Sciatic nerve (tissue), 2 donors: ENCODE data around the gene GLG1. TPM values are rescaled to one million over a fixed set of nuclear protein-coding genes. Genes with fewer than 3 reads are reported as not detected.
"Not testable (repeated sequence)": the region's sequence is repeated elsewhere in the genome, so short reads cannot be mapped to it uniquely, and the experiment has no call there.

Experiments
- ATAC-seq: fragments of 200-7000 bp; cut with Tn5 transposase; one replicate; pipeline ENCODE4 v1.9.1; 2020; ENCODE audit warnings: mild to moderate bottlenecking, moderate library complexity
- DNase-seq: peaks from one replicate; pipeline ENCODE4 v3.0.0-alpha.2; 2020; ENCODE audit warnings: low spot score
- intact Hi-C: fragments of 100-400 bp; cut with DNase I; formaldehyde crosslinking; loops from one replicate; pipeline ENCODE4 v1.14.2; 2022
- total RNA-seq: library from RNA; stranded (reverse); fragmentation: NEBNext Ultra II Directional; extraction: Animal tissue kit (Norgen Biotek cat#: 25700); gene quantifications from one replicate; pipeline ENCODE4 v1.2.1, GENCODE V29; 2021
- donor health status: DM: no; HTN: no; CAD: no.
- donor health status: DM: no; HTN: no; CAD: no.

The GLG1 gene
- total RNA-seq, 1 donor from 2014 or later: 145 TPM

DNA sequence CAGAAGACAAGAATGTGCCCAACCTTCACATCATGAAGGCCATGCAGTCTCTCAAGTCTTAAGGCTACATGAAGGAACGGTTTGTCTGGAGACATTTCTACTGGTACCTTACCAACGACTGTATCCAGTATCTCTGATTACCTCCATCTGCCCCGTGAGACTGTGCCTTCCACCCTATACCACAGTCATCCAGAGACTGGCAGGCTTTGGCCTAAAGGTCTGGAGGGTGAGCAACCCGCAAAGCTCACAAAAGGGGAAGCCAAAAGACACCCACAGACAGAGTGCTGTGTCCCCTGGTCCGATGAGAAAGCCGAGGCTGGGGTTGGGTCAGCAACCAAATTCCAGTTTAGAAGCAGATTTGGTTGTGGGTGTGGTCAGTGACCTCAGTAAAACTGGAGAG is 54.6 kb downstream of the GLG1 start:
- intact Hi-C loops, ATAC-seq, DNase-seq: not testable (repeated sequence)

DNA sequence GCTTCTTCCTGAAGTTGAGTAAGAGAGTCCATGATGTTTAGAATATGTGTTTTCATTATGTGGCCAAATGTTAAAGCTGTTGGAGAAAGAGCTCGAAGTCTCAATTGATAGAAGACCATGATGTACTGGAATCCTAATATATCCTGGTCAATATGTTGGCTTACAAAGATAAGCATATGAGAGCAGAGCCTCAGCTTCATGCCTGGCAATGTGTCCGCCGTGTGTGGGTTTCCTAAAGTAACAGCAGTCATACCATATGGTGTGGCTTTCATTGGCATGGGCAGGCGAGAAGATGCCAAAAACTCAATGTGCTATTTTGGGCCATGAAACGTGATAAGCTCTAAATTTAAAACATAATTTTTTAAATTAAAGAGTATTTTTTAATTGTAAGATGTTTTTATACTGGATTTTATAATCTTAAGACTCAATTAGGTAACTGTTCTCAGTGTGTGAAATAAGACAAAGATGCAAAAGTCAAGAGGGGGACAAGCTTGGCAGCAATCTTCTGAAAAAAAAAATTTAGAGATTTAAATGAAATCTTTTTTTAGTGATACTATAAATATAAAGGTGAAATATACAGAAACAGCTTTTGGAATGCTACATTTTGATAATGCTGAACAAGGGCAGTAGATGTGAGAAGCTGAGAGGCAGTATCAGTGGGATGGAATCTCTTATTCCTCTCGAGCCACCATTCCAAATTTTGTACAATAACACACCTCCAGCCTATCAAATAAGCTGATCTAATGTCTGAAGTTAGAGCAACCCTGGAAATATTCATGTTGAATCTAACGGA is 56.5 kb downstream of the GLG1 start:
- intact Hi-C loops, DNase-seq, ATAC-seq: not testable (repeated sequence)

DNA sequence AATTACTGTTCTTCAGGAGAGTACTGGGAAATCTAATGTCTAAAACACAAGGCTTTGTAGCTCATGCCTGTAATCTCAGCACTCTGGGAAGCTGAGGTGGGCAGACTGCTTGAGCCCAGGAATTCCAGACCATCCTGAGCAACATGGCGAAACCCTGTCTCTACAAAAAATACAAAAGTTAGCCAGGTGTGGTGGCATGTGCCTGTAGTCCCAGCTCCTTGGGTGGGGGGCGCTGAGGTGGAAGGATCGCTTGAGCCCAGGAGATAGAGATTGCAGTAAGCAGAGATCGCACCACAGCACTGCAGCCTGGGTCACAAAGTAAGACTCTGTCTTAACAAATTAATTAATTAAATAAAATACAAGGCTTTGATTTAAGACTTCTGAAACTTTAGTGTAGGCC is 60.8 kb downstream of the GLG1 start:
- ATAC-seq, DNase-seq, intact Hi-C loops: not testable (repeated sequence)

DNA sequence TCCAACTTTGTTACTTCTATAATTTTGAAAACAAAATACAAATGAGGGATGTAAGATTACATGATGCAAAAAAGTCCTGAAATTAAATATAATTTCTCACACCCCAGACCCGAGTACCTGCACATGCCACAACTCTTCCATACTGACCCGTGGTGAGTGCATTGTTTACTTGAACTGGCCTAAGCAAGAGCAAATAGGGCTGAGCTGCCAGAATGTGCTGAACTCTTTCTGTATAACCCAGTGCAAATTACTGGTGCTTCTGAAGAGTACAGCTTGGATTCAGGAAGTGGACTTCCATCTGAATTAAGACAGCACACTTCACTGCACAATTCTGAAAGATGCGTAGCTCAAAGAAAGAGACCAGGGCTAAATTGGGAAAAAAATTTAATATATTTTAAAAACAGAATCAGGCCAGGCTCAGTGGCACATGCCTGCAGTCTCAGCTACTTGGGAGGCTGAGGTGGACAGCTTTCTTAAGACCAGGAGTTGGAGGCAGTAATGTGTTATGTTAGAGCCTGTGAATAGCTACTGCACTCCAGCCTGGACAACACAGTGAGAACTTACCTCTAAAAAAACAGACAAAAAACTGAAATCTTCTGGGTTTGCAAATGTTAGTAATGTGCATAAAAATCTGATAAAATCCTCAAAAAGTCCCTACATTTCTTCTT is 63.9 kb downstream of the GLG1 start:
- DNase-seq, ATAC-seq, intact Hi-C loops: not testable (repeated sequence)

DNA sequence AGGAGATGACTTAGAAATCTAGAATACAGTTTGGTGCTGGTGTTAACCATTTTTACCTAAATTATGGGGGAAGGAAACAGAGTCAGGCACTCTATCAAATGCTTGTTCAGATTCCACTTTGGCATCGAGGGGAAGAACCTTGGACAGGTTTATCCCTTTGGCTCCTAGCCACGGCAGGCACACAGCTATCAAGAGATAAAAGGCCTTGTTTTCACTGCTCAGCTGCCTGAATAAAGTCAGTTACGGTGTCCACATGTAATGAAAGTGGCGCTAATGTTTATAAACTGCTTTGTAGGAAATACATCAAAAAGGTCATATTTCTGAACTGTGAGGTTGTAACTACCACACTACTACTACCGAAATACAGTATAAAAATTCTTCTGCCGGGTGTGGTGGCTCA is 66.3 kb downstream of the GLG1 start:
- DNase-seq, ATAC-seq, intact Hi-C loops: not testable (repeated sequence)

DNA sequence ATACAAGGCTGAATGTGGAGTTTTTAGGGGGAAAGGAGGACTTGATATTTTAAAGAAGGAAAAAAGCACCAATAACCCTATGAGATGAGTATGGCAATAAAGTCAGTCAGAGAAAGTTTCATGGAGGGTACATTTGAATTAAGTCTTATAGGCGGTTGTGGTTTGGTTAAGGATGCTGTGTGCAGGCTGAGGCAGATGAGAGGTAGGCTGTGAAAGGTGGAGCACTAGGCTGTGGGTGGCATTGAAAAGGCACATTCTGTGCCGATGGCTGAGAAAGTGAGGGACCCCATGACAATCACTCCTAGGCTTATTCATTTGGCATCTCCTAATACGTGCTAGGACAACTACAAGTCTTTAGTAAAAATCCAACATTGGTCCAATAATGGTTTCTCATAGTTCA is 68.1 kb downstream of the GLG1 start:
- DNase-seq, intact Hi-C loops, ATAC-seq: not testable (repeated sequence)

DNA sequence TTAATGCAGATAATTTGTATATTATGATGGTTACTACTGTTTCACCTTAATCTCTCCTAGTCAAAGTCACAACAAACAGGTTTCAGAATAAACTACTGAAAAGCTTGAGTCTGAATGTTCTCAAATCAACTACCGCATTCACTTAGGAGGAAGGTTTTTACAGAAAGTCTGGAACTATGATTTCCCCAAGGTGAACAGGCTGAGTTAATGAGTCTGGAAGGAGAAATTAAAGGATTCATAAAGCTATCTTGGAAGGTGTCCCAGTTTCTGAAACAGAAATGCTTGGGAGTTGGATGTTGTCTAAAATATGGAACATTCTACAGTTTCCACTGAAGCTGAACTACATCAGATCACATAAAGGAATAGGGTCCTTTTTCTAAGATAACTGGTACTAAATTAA is 69.2 kb downstream of the GLG1 start:
- ATAC-seq, intact Hi-C loops, DNase-seq: not testable (repeated sequence)

DNA sequence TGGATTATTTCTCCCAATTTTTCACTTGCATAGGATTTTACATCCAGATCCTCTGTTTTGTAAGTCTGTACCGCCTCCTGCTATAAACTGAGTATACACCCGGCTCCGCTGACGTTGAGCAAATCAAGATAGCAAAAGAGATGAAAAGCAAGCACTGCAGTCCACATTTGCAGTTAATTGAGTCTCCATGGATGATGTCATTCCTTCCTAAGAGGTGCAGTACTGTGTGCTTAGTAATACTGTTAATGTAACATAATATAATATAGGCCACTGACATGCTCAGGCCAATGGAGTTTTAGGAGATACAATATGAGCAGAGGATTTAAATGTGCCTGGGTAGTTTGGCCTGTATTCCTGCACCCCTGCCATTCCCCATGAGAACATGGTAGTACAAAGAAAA is 72.3 kb downstream of the GLG1 start:
- intact Hi-C loops, ATAC-seq, DNase-seq: not testable (repeated sequence)

DNA sequence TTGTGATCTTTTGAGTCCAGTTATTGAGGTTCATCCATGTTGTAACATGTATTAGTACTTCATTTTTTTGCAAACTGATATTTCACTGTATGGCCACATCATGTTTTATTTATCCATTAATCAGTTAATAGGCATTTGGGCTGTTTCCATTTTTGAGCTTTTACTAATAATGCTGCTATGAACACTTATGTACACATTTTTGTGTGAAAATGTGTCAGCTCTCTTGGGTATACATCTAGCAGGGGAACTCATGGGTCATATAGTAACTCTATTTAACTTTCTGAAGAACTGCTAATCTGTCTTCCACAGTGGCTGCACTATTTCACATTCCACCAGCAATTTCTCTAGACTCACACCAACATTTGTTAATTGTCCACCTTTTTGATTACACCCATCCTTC is 82.0 kb downstream of the GLG1 start:
- intact Hi-C loops: no loop called here
- DNase-seq (no peak), ATAC-seq (no peak)

DNA sequence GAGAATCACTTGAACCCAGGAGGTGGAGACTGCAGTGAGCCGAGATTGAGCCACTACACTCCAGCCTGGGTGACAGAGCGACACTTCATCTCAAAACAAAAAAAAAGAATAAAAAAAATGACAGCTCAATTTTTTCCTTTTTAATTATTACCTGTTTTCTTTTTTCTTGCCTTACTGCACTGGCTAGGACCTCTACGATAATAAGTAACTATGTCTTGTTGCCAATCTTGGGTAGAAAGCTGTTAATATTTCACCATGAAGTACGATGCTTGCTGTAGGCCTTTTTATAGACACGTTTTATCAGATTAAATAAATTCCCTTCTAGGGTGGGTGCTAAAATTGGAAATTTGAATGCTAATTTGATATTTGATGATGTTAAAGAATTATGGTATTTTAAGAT is 82.8 kb downstream of the GLG1 start:
- DNase-seq (no peak), ATAC-seq (no peak)
- intact Hi-C loops: no loop called here

DNA sequence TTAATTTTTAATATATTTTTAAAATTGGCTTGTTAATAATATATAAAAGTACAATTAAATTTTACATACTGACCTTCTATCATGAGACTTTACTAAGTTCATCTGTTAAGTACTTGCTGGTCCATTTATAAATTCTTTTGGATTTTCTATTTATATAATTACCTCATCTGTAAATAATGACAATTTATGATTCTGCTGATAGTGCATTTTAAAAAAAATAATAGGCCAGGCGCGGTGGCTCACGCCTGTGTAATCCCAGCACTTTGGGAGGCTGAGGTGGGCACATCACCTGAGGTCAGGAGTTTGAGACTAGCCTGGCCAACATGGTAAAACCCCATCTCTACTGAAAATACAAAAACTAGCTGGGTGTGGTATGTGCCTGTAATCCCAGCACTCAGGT is 83.2 kb downstream of the GLG1 start:
- DNase-seq, intact Hi-C loops, ATAC-seq: not testable (repeated sequence)

DNA sequence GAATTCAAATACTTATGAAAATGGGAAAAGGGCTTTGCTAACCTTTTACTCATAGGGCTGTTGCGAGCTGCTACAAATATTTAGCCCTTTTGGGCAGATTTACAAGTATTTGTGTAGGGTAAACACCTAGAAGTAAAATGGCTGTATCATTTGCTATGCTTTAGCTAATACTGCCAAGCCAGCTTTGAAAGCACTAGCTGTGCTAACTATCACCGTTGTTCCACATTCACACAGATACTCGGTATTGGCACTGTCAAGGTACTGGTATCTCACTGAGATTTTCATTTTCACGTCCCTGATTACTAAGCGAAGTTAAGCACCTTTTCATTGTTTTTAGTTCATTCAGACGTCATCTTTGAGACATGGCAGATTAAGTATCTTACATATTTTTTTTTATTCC is 84.8 kb downstream of the GLG1 start:
- intact Hi-C loops: no loop called here
- ATAC-seq (no peak), DNase-seq (no peak)

DNA sequence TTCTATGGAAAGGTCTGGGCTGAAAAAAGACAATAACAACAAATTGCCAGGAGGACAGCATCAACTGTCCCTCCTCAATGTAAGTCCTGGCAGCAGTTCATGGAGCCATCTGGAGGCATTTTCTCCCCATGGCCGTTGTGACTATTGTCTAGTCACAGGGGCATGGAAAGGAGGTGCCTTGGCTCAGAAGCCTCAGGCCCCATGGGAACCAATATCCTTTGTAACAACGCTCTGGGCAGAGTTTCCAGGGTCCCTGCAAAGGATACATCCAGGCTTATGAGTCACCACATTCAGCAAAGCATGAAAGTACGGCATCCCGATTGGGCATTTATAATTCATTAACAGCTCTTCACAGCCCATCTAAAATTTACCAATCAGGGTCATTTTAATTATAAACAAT is 85.2 kb downstream of the GLG1 start:
- DNase-seq (no peak), ATAC-seq (no peak)
- intact Hi-C loops: no loop called here

DNA sequence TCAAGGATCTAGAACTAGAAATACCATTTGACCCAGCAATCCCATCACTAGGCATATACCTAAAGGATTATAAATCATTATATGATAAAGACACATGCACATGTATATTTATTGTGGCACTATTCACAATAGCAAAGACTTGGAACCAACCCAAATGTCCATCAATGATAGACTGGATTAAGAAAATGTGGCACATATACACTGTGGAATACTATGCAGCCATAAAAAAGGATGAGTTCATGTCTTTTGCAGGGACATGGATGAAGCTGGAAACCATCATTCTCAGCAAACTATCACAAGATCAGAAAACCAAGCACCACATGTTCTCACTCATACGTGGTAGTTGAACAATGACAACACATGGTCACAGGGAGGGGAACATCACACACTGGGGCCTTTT is 88.0 kb downstream of the GLG1 start:
- intact Hi-C loops, ATAC-seq, DNase-seq: not testable (repeated sequence)

DNA sequence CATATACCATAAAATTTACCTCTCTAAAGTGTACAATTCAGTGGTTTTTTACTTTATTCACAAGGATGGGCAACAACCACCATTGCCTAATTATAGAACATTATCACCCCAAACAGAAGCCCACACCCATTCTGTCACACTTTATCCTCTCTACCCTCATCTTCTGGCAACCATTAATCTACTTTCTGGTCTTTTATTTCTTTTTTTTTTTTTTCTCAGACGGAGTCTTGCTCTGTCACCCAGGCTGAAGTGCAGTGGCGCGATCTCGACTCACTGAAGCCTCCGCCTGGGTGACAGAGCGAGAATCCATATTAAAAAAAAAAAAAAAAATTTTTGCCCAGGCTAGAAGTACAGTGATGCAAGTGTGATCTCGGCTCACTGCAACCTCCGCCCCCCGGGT is 95.0 kb downstream of the GLG1 start:
- no peak for DNase-seq
- ATAC-seq: no peak
- intact Hi-C loops: no loop called here

DNA sequence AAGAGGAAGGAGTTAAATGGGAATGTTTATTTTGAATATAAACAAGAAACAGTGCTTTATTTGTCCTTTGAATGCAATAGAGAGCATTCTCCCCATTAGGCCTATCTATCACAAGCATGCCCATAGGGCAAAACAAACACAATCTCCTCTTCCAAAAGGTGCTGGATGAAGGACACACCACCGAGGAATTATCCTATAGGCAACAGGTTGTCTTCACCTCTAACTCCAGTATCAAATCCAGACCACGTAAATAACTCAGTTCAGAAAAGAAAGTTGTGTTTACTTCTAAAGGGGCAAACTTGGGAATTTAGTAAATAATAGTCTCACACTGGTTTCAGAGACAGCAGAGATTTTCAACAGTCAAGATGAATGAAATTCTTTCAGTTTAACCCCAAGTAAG is 101.9 kb downstream of the GLG1 start:
- no peak for DNase-seq
- intact Hi-C loops: no loop called here
- ATAC-seq: no peak

DNA sequence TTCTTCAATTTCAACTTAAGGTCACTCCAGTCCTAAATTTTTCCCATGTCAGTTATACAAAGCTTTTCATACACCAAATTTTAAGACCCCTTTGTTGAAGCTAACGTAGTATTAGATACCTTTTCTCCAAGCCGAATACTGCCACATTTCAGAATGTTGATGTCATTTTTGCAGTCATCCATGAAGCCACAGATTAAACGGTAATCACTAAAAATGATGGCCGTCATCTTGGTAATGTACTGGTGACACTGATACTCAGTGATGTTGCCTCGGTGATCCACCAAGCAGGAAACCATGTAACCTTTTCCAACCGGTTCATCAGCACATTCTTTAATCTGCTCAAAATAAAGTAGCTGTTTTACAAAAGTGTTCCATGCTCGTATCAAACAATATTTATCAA is 103.5 kb downstream of the GLG1 start:
- DNase-seq (no peak), ATAC-seq (no peak)
- intact Hi-C loops: no loop called here

DNA sequence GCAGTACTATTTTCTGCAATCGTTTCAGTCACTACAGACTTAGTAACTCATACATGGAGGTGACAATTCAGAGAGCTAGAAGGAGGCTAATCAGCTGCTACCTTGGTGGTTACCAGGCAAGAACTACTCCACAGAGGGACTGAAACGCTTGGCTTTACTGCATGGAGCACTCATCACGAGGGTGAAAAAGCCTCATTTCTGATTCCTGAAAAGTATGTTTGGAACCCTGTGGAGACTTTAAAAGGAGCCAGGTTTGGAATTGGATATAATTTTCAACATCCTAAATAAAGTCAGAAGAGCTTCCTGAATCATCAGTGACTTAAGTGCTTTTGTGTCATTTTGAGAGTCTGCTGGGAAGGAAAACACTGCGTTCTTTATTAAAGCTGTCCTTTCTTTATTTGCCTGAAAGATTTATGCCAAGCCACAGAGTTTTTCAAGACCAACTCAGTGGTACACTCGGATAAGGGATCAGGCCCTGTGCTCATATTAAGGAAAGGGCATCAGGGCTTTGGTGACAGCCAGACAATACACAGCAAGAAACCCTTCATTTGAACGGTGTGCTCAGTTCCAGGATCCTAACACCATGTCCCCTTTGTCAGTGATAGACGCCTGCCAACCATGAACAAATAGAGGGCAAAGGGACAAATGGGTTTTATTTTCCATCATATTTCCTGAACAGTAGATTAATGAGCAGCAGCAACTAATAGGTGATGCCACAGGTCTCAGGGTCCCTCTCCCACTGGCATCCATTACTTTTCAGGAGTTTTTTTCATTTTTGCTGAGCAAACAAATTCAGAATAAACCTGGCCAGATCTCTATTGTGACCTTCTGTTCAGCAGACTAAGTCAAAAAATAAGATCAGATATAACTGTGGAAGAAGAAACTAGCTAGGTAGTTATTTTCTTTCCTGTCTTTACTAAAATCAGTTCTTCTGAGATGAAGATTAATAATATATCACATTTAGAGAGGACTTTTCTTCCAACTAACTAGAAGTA is 105.1 kb downstream of the GLG1 start:
- DNase-seq (no peak), ATAC-seq (no peak)
- intact Hi-C loops: no loop called here

DNA sequence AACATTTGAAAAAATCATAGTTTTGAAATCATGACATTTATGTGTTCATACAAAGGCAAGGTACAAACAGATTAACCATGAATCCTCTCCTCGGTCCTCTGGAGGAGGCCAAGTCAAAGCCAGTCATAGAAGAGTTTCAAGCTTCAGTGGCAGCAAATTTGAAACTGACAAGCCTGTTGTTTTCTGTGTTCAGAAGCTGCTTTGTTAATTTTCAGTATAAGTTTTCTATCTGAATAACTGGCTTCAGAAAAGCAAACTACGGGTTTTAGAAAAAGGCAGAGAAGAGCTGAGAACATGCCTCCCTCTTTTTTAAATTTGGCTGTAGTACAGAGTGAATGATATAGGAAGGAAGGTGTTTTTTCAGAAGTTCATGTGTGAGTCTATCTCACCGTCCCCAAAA is 106.0 kb downstream of the GLG1 start:
- ATAC-seq (no peak), DNase-seq (no peak)
- intact Hi-C loops: no loop called here
